ENCODE data around the gene FBLN5.

FBLN5 gene

DNA sequence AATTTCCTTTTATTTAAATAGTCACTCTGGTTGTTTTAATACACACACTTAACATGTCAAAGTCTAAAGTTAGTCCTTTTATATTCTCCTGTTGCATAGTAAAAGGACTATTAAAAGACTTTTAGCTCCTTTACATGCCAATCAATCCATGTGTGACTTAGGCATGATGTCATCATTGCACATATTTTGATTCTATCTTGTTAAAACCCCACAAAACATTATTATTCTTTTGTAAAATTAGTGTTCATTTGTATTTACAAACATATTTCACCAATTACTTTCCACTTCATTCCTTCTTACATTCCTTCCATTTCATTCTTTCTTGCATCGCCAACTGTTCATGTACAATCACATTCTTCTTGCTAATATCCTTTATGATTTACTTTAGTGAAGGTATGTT lies 119.7 kb downstream of the FBLN5 start:
- no peak for DNase-seq (ENCODE audit: low read depth, low spot score)
- ChIA-PET POLR2A (no interaction called here), CTCF (no interaction called here)
- TF ChIP-seq, protein P1, sequence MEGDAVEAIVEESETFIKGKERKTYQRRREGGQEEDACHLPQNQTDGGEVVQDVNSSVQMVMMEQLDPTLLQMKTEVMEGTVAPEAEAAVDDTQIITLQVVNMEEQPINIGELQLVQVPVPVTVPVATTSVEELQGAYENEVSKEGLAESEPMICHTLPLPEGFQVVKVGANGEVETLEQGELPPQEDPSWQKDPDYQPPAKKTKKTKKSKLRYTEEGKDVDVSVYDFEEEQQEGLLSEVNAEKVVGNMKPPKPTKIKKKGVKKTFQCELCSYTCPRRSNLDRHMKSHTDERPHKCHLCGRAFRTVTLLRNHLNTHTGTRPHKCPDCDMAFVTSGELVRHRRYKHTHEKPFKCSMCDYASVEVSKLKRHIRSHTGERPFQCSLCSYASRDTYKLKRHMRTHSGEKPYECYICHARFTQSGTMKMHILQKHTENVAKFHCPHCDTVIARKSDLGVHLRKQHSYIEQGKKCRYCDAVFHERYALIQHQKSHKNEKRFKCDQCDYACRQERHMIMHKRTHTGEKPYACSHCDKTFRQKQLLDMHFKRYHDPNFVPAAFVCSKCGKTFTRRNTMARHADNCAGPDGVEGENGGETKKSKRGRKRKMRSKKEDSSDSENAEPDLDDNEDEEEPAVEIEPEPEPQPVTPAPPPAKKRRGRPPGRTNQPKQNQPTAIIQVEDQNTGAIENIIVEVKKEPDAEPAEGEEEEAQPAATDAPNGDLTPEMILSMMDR (IDR thresholded peaks at IDR 0.05; ENCODE audit: insufficient read depth, low read length, missing control alignments): no peak
- no peak overlapping the region for H3K4me3 ChIP-seq (ENCODE audit: low read depth, low read length)

Measured in AG04449 (cell line).